ENCODE measurements around the gene DNAH2. TPM values are rescaled to one million over a fixed set of nuclear protein-coding genes. Genes with fewer than 3 reads are reported as not detected.

DNAH2 gene
- total RNA-seq, 1 experiment from 2014 or later = 0.15 TPM

GRCh38 chr17:7822126-7822525 lies 104.6 kb downstream of the DNAH2 start:
- Mint-ChIP-seq H3K36me3 (ENCODE audit: insufficient read depth in 1 of 3, low read depth in 3 of 3) (no peaks in the 10 kb centered on the region), H3K4me3 (no peak overlapping the region), H3K4me1 (peaks cover 8 to 18% of the 10 kb centered on the region in 2 experiments), H3K27me3 (ENCODE audit: low read depth) (peaks cover 61% of the 10 kb centered on the region), H3K27ac (no peak overlapping the region), H3K9me3 (no peaks in the 10 kb centered on the region)
- no peak overlapping the region for H4K8ac ChIP-seq (replicated peaks; ENCODE audit: insufficient read length, low read depth, low read length)
- no peak overlapping the region for H2AK5ac ChIP-seq (ENCODE audit: insufficient read length, low read length)
- 100% methylated on average over 1 of the region's 14 CpGs for WGBS (ENCODE audit: extremely low coverage, insufficient read length, low lambda C conversion rate)
- H4K91ac ChIP-seq (ENCODE audit: insufficient read length, low read depth, low read length) = no peak overlapping the region
- no peak overlapping the region for H2BK5ac ChIP-seq (ENCODE audit: insufficient read length, low read length)
- no peak overlapping the region for H3K27ac ChIP-seq (ENCODE audit: insufficient read length, low read depth, low read length)
- no peak overlapping the region for H3T11ph ChIP-seq (ENCODE audit: low read length)
- H2BK15ac ChIP-seq (ENCODE audit: low read depth, low read length) = no peak overlapping the region
- no peaks in the 10 kb centered on the region for H3K79me2 ChIP-seq (ENCODE audit: insufficient read depth, low read length)
- H3K27me3 ChIP-seq (ENCODE audit: insufficient read depth, low read length) = no peaks in the 10 kb centered on the region; the same call in 1 of the 2 replicates
- H4K20me1 ChIP-seq (ENCODE audit: control insufficient read depth, insufficient read depth, insufficient read length) = no peaks in the 10 kb centered on the region
- no peaks in the 10 kb centered on the region for H3K23me2 ChIP-seq (ENCODE audit: insufficient read length, low read depth, low read length, poor library complexity, severe bottlenecking)
- H3K4me1 ChIP-seq (ENCODE audit: insufficient read depth, low read length) = no peaks in the 10 kb centered on the region
- no peak overlapping the region for H3K18ac ChIP-seq (ENCODE audit: insufficient read length, low read depth, low read length)
- no peak overlapping the region for H4K5ac ChIP-seq (ENCODE audit: insufficient read length, low read depth, low read length)
- no peak overlapping the region for H3K56ac ChIP-seq (ENCODE audit: insufficient read length, low read depth, low read length)
- no peak overlapping the region for H2BK20ac ChIP-seq (ENCODE audit: low read depth, low read length, poor library complexity, severe bottlenecking)
- H3K9ac ChIP-seq (ENCODE audit: extremely low read depth, insufficient read length, low read length) = no peak overlapping the region
- no peak overlapping the region for H3K14ac ChIP-seq (ENCODE audit: insufficient read depth, low read length)
- peak; percentile 22 for DNase-seq
- H3K79me1 ChIP-seq (ENCODE audit: insufficient read depth, low read depth, low read length, poor library complexity, severe bottlenecking) = no peaks in the 10 kb centered on the region
- no peak overlapping the region for H3K4ac ChIP-seq (ENCODE audit: low read depth, low read length)
- no peak for TF ChIP-seq CTCF (conservative IDR thresholded peaks at IDR 0.05)
- no peak overlapping the region for H2AFZ ChIP-seq (ENCODE audit: low read length)
- H3K4me2 ChIP-seq (ENCODE audit: insufficient read depth, insufficient read length, low read length) = no peak overlapping the region
- H3K23ac ChIP-seq (ENCODE audit: insufficient read length, low read depth, low read length) = no peak overlapping the region
- H3K9me3 ChIP-seq (ENCODE audit: control insufficient read depth, low read depth, low read length) = no peaks in the 10 kb centered on the region
- H2BK12ac ChIP-seq (ENCODE audit: insufficient read length, low read depth, low read length) = no peak overlapping the region
- no peak overlapping the region for H2BK120ac ChIP-seq (ENCODE audit: low read depth, low read length, poor library complexity, severe bottlenecking)
